ENCODE measurements around the gene ATXN2.

The ATXN2 gene

DNA sequence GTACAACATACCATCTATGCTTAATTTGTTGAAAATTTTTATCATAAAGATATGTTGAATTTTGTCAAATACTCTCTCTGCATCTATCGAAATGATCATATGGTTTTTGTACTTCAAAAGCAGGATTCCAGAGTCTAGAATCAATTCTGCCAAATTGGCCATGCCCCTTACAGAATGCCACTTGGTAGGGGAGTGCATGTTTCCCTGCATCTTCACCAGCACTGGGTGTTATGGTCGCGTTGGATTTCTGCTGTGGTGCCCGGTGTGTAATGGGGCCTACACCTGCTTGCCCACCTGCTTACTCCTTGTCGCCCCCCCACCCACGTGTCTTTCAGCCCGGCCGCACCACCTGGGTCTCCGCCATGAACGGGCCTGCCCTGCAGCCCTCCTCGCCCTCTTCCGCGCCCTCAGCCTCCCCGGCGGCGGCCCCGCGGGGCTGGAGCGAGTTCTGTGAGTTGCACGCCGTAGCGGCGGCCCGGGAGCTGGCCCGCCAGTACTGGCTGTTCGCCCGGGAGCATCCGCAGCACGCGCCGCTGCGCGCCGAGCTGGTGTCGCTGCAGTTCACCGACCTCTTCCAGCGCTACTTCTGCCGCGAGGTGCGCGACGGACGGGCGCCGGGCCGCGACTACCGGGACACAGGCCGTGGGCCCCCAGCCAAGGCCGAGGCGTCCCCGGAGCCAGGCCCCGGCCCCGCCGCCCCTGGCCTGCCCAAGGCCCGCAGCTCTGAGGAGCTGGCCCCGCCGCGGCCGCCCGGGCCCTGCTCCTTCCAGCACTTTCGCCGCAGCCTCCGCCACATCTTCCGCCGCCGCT is 181.1 kb downstream of the ATXN2 start:
- Histone ChIP-seq H3K9me3 (replicated peaks; ENCODE audit: low read length) (no peaks in the 10 kb centered on the region), H3K4me1 (ENCODE audit: control insufficient read depth, insufficient read depth, low read length) (peaks cover 20% of the 10 kb centered on the region), H3K4me2 (ENCODE audit: low read length) (no peak overlapping the region), H3K9ac (ENCODE audit: low read depth, low read length) (no peak overlapping the region), H3K36me3 (ENCODE audit: insufficient read depth, low read length) (peaks cover 57% of the 10 kb centered on the region), H3K27me3 (ENCODE audit: control insufficient read depth, insufficient read depth, low read length) (no peaks in the 10 kb centered on the region), H3K4me3 (ENCODE audit: low read length) (no peak overlapping the region)

DNA sequence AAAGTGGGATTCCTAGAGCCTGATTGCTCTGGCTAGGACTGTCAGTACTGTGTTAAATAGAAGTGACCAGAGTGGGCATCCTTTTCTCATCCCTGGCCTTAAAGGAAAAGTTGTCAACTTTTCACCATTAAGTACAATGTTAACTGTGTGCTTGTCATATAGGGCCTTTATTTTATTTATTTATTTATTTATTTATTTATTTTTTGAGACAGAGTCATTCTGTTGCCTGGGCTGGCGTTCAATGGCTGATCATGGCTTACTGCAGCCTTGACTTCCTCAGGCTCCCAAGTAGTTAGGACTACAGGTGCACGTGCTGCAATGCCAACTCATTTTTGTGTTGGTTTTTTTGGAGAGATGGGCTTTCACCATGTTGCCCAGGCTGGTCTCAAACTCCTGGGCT is 181.8 kb downstream of the ATXN2 start:
- Histone ChIP-seq H3K4me1 (ENCODE audit: control insufficient read depth, insufficient read depth, low read length) (peaks cover 27% of the 10 kb centered on the region), H3K9me3 (replicated peaks; ENCODE audit: low read length) (no peaks in the 10 kb centered on the region), H3K4me3 (ENCODE audit: low read length) (no peak overlapping the region), H3K4me2 (ENCODE audit: low read length) (no peak overlapping the region), H3K9ac (ENCODE audit: low read depth, low read length) (no peak overlapping the region), H3K27me3 (ENCODE audit: control insufficient read depth, insufficient read depth, low read length) (no peaks in the 10 kb centered on the region), H3K36me3 (ENCODE audit: insufficient read depth, low read length) (peaks cover 55% of the 10 kb centered on the region)

DNA sequence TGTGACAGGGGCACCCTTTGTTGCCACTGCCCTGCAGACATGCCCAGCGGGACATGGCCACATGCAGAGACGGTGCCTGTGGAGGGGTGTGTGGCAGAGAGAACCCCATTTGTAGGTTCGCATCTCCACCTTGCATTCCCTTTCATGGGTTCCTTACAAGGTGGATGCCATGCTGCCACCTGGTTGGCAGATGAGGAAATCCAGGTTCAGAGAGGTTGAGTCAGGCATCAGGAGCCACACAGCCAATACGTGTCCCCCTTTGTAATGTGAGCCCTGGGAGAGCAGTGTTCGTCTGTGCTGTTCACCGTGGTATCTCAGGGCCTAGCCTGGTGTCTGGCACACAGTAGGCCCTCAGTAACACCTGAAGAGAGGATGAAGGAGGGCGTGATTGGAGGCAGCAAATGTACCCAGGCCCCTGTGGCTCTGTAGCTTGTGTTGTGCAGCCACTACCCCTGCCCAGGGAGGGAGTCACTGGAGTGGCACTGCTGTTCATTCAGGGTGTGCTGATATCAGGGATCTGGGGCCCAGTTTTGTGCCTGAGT is 184.3 kb downstream of the ATXN2 start:
- Histone ChIP-seq H3K27me3 (ENCODE audit: control insufficient read depth, insufficient read depth, low read length) (no peaks in the 10 kb centered on the region), H3K9ac (ENCODE audit: low read depth, low read length) (no peak overlapping the region), H3K4me3 (ENCODE audit: low read length) (no peak overlapping the region), H3K36me3 (ENCODE audit: insufficient read depth, low read length) (peaks cover 30% of the 10 kb centered on the region), H3K9me3 (replicated peaks; ENCODE audit: low read length) (no peaks in the 10 kb centered on the region), H3K4me1 (ENCODE audit: control insufficient read depth, insufficient read depth, low read length) (peaks cover 52% of the 10 kb centered on the region), H3K4me2 (ENCODE audit: low read length) (no peak overlapping the region)

DNA sequence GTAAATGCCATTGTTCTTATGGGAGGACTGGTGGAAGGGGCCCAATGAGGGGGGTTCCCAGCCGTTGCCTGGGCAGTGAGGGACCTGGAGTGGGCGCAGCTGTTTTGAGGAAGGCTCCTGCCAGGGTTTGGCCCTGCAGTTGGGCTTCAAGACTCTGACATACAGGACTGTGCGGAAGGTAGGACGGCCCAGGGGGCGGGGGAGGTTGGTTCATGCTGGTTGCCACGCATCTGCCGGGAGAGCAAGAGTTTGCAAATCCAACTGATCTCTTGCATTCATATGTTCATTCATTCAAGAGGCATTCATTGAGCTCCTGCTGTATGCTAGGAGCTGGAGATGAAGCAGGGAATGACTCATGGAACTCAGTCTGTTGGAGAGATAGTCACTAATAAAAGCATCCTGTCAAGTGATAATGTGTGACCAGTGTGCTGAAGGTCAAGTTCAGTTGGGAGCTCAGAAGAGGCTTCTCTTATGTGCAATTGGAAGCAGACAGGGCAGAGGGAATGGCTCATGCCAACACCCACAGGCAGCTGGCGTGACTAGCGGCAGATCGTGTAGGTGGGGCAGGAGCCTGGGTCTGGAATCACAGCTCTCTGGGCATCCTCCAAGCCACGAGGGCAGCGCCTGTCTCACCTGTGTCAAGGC is 185.6 kb downstream of the ATXN2 start:
- H3K4me3 ChIP-seq (ENCODE audit: low read length): no peak overlapping the region
- H3K4me1 ChIP-seq (ENCODE audit: control insufficient read depth, insufficient read depth, low read length): peaks cover 64% of the 10 kb centered on the region
- H3K9me3 ChIP-seq (replicated peaks; ENCODE audit: low read length): no peaks in the 10 kb centered on the region
- peak overlapping the region; percentile 60 for H3K4me2 ChIP-seq (ENCODE audit: low read length)
- peaks cover 19% of the 10 kb centered on the region for H3K36me3 ChIP-seq (ENCODE audit: insufficient read depth, low read length)
- no peaks in the 10 kb centered on the region for H3K27me3 ChIP-seq (ENCODE audit: control insufficient read depth, insufficient read depth, low read length)
- no peak overlapping the region for H3K9ac ChIP-seq (ENCODE audit: low read depth, low read length)

DNA sequence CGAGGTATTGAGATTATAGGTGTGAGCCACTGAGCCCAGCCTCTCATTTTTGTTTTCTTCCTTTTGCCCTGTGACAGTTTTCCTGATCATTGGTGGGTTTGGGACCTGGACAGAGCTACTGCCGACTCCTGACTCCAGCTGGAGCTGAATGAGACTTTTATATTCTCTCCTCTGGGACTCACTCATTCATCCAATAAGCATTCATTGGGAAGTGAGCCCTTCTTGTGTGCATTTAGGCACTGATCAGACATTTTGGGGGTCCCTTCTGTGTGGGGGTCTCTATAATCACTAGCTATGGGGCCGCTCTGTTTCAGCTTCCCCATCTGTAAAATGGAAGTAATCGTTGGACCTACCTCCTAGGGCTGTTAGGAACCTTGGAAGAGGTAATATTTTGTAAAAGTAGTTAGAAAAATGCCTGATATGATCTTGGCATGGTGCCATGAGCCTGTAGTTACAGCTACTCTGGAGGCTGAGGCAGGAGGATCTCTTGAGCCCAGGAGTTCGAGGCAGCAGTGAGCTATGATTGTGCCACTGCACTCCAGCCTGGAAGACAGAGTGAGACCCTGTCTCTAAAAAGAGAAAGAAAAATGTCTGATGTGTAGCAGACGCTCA is 186.2 kb downstream of the ATXN2 start:
- Histone ChIP-seq H3K9ac (ENCODE audit: low read depth, low read length) (peak overlapping the region; percentile 93), H3K27me3 (ENCODE audit: control insufficient read depth, insufficient read depth, low read length) (no peaks in the 10 kb centered on the region), H3K36me3 (ENCODE audit: insufficient read depth, low read length) (peaks cover 19% of the 10 kb centered on the region), H3K9me3 (replicated peaks; ENCODE audit: low read length) (no peaks in the 10 kb centered on the region), H3K4me1 (ENCODE audit: control insufficient read depth, insufficient read depth, low read length) (peaks cover 70% of the 10 kb centered on the region), H3K4me3 (ENCODE audit: low read length) (no peak overlapping the region), H3K4me2 (ENCODE audit: low read length) (peak overlapping the region; percentile 60)

DNA sequence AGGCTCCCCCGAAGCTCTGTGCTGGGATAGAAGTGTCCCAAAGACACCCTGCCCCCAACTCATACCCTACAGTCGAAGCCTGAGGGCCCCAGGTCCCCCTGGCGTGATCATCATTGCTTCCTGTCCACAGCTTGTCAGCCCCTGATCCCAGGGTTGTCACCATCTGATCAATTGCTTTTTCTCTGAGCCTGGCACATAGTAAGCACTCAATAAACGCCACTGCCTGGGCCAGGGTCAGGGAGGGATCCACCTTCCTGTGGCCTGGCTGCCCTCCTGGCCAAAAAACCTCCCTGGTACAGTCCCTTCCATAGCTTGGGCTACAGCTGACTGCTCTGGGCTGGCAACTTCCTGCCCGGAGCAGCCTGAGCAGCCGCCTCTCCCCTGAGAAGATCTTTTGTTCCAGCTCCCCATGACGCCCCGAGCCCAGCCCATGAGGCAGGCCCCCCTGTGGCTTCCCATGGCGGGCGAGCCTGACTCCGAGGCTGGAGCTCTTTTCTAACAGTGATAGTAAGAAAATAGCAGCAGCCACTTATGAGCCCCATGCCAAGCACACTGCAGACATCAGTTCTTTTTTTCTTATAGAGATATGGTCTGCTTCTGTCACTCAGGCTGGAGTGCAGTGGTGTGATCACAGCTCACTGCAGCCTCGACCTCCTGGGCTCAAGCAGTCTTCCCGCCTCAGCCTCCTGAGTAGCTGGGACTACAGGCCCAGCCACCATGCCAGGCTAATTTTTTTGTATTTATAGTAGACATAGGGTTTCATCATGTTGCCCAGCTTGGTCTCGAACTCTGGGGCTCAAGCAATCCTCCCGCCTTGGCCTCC is 186.9 kb downstream of the ATXN2 start:
- no peaks in the 10 kb centered on the region for H3K27me3 ChIP-seq (ENCODE audit: control insufficient read depth, insufficient read depth, low read length)
- peak overlapping the region; percentile 98 for H3K4me2 ChIP-seq (ENCODE audit: low read length)
- H3K9ac ChIP-seq (ENCODE audit: low read depth, low read length): peak overlapping the region; percentile 93
- H3K4me3 ChIP-seq (ENCODE audit: low read length): peak overlapping the region; percentile 16
- H3K9me3 ChIP-seq (replicated peaks; ENCODE audit: low read length): no peaks in the 10 kb centered on the region
- peaks cover 77% of the 10 kb centered on the region for H3K4me1 ChIP-seq (ENCODE audit: control insufficient read depth, insufficient read depth, low read length)
- peaks cover 19% of the 10 kb centered on the region for H3K36me3 ChIP-seq (ENCODE audit: insufficient read depth, low read length)

DNA sequence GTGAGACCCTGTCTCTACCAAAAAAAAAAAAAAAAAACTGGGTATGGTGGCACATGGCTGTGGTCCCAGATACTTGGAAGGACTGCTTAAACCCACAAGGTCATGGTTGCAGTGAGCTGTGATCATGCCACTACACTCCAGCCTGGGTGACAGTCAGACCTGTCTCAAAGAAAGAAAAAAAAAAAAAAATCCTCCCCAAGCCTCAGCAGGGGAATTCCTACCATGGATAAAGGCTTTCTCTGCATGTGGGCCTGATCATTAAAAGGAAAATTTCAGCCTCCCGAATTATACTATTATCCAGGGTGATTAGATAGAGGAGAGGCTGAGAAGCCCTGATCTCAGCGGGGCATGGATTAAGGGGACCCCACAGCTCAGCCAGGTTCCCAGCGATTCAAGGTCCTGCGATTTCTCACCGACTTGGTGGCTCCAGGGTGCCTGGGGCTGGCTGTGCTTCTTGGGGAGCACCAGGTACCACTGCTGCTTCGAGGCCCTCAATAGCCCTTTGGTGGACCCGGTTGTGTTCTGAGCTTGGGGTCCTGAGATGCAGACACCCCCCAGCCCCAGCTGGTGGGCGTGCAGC is 187.8 kb downstream of the ATXN2 start:
- no peaks in the 10 kb centered on the region for H3K9me3 ChIP-seq (replicated peaks; ENCODE audit: low read length)
- peak overlapping the region; percentile 93 for H3K9ac ChIP-seq (ENCODE audit: low read depth, low read length)
- H3K4me2 ChIP-seq (ENCODE audit: low read length): peak overlapping the region; percentile 98
- H3K36me3 ChIP-seq (ENCODE audit: insufficient read depth, low read length): peaks cover 19% of the 10 kb centered on the region
- H3K27me3 ChIP-seq (ENCODE audit: control insufficient read depth, insufficient read depth, low read length): no peaks in the 10 kb centered on the region
- H3K4me1 ChIP-seq (ENCODE audit: control insufficient read depth, insufficient read depth, low read length): peaks cover 77% of the 10 kb centered on the region
- H3K4me3 ChIP-seq (ENCODE audit: low read length): peak overlapping the region; percentile 16

DNA sequence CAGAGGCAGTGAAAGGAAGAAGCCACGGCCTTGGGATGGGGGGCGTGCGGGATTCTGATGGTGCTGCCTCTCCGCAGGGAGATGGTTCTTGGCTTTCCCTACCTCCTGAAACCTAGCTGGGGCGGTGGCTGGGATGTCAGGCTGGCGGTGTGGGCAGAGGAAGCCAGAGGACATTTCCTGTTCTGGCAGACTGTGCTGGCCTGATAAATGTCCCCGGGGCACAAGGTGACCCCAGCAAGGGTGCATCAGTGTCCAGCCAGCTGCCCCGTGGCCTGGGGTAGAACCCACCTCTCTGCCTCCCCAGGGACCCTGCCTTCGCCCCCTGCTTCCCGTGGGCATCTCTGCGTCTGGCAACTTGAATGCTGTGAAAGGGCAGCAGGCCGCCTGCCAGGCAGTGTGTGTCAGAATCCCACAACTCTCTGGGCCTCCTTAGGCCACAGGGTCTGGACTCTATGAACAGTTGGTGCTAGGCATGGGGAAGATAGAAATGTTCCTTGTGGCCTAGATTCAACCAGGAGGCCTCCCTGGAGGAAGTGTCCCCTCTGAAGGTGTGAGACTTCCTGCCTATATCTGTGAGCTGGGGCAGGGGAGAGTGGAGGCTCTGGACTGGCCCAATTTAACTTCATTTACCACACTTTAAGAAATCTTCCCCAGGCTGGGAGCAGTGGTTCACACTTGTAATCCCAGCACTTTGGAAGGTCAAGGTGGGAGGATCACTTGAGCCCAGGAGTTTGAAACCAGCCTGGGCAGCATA is 188.5 kb downstream of the ATXN2 start:
- Histone ChIP-seq H3K36me3 (ENCODE audit: insufficient read depth, low read length) (peaks cover 16% of the 10 kb centered on the region), H3K4me1 (ENCODE audit: control insufficient read depth, insufficient read depth, low read length) (peaks cover 77% of the 10 kb centered on the region), H3K4me2 (ENCODE audit: low read length) (peak overlapping the region; percentile 98), H3K4me3 (ENCODE audit: low read length) (peak overlapping the region; percentile 87), H3K9ac (ENCODE audit: low read depth, low read length) (peak overlapping the region; percentile 93), H3K27me3 (ENCODE audit: control insufficient read depth, insufficient read depth, low read length) (no peaks in the 10 kb centered on the region), H3K9me3 (replicated peaks; ENCODE audit: low read length) (no peaks in the 10 kb centered on the region)

DNA sequence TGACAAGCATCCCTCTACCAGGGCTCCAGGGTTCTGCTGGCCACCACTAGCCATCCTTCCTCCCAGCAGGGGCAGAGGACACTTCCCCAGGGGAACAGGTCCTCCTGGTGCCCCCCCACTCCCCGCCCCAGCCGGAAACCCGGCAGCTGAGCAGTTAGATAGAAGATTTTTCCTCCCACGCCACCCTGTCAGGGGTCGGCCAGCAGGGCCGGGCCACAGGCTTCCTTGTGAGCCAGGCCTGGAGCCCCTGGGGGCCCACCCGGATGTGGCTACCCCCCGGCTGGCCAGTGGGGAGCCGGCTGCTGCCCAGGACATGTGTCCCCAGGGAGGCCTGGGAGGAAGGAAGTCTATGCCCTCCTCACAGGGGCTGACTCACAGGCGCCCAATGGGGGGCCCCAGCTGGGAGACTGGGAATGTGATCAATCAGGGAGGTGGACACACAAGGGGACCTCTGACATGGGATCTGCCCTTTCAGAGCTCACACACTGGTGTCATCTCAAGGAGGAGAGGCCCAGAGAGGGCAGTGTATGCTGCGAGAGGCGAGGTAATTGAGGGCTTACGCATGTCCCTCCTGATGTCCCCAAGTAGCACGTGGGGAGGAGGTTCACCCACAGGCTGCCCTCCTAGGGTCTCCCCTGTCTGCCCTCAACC is 189.2 kb downstream of the ATXN2 start:
- Histone ChIP-seq H3K4me1 (ENCODE audit: control insufficient read depth, insufficient read depth, low read length) (peaks cover 82% of the 10 kb centered on the region), H3K4me3 (ENCODE audit: low read length) (peak overlapping the region; percentile 87), H3K36me3 (ENCODE audit: insufficient read depth, low read length) (peaks cover 16% of the 10 kb centered on the region), H3K9me3 (replicated peaks; ENCODE audit: low read length) (no peaks in the 10 kb centered on the region), H3K4me2 (ENCODE audit: low read length) (peak overlapping the region; percentile 98), H3K9ac (ENCODE audit: low read depth, low read length) (peak overlapping the region; percentile 93), H3K27me3 (ENCODE audit: control insufficient read depth, insufficient read depth, low read length) (no peaks in the 10 kb centered on the region)

DNA sequence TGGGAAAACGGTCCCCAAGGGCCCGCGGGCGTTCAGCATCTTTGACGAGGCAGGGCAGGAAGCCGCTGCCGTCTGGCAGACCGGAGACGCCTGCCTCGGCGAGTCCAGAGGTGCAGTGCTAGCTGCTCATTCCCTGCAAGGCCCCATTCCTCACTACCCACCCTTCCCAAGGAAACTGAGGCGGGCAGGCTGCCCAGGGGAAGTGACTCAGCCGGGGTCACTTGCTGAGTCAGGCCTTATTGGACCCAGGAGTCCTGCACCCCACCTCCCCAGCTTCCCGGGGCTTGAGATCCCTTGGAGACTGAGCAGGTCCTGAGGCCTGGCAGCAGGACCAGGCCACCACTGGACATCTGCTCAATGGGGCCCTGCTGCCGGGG is 189.7 kb downstream of the ATXN2 start:
- Histone ChIP-seq H3K27me3 (ENCODE audit: control insufficient read depth, insufficient read depth, low read length) (no peaks in the 10 kb centered on the region), H3K4me3 (ENCODE audit: low read length) (peak overlapping the region; percentile 87), H3K9ac (ENCODE audit: low read depth, low read length) (peak overlapping the region; percentile 93), H3K36me3 (ENCODE audit: insufficient read depth, low read length) (peaks cover 16% of the 10 kb centered on the region), H3K9me3 (replicated peaks; ENCODE audit: low read length) (no peaks in the 10 kb centered on the region), H3K4me1 (ENCODE audit: control insufficient read depth, insufficient read depth, low read length) (peaks cover 82% of the 10 kb centered on the region), H3K4me2 (ENCODE audit: low read length) (peak overlapping the region; percentile 98)

Data from skeletal muscle satellite cell (primary cell).